H1 (cell line): Measurements from ENCODE around the gene VWA5A. TPM values are rescaled to one million over a fixed set of nuclear protein-coding genes. Genes with fewer than 3 reads are reported as not detected.

Experiments
- CREB1 ChIP-seq: IDR thresholded peaks from 2 replicates; pipeline ENCODE4 v1.6.1; 2012; ENCODE audit warnings: inconsistent platforms
- EGR1 ChIP-seq: IDR thresholded peaks from 2 replicates; pipeline ENCODE4 v1.6.1; 2011; ENCODE audit warnings: low read depth, low read length, borderline replicate concordance
- POLR2A ChIP-seq, 2 experiments: IDR thresholded peaks; 1 replicate in 1 of 2; 2 replicates in 1 of 2; pipeline ENCODE4 v1.6.1; 2011; ENCODE audit warnings: low read depth in 2 of 2, low read length in 2 of 2, mild to moderate bottlenecking in 2 of 2; ENCODE audit errors: control extremely low read depth in 1 of 2
- SP1 ChIP-seq: IDR thresholded peaks from 2 replicates; pipeline ENCODE4 v1.6.1; 2011; ENCODE audit warnings: low read depth, low read length
- polyA plus RNA-seq, 7 experiments: library from polyadenylated mRNA; depleted of rRNA in 3 of 7; stranded (reverse) in 5 of 7; unstranded in 2 of 7; fragments of >200 nt in 5 of 7; fragments of 200-250 nt in 2 of 7; gene quantifications; 1 replicate in 5 of 7; 2 replicates in 1 of 7; 4 replicates in 1 of 7; pipeline versions ENCODE4 v1.2.1 to v1.2.3, GENCODE V29; 2011 to 2013; ENCODE audit warnings: missing spikeins in 2 of 7, mixed read lengths in 2 of 7
- total RNA-seq: library from RNA; stranded (reverse); fragmentation: NEBNext Ultra II Directional; extraction: Animal tissue kit (Norgen Biotek cat#: 25700); gene quantifications from 2 replicates; pipeline ENCODE4 v1.2.1, GENCODE V29; 2021

VWA5A gene
- total and polyA plus RNA-seq, 2 of the 8 experiments (the other 6 are each of a cell fraction or from before 2014, with no cell fraction given) = 12.5 to 20.4 TPM

GRCh38 chr11:124085997-124086846 is 29.0 kb upstream of the VWA5A start (continued):
- TF ChIP-seq EGR1 = no peak
- TF ChIP-seq POLR2A (IDR thresholded peaks at IDR 0.05; ENCODE audit: control extremely low read depth in 1 of 2, low read depth in 2 of 2, low read length in 2 of 2) = no peak
- TF ChIP-seq CREB1 = no peak
- TF ChIP-seq SP1 = no peak
